HCT116 (cell line): Measurements from ENCODE around the gene TNFRSF12A. TPM values are rescaled to one million over a fixed set of nuclear protein-coding genes. Genes with fewer than 3 reads are reported as not detected.
A peak's percentile ranks its signal among the peaks of the same experiment; 100 is the strongest.

Experiments used
- ATAC-seq: fragments of 200-7000 bp; cut with Tn5 transposase; 2 replicates; pipeline ENCODE4 v1.9.1; 2020; ENCODE audit warnings: mild to moderate bottlenecking, moderate library complexity
- BruUV-seq: library from RNA; stranded (reverse); fragments of 400-500 nt; replicated peaks from 2 replicates; lab custom pipeline; 2021; lab: Mats Ljungman, UMichigan
- CTCF ChIA-PET: fragments of 300-600 bp; sonication (Branson Sonifier 250); formaldehyde crosslinking; loops from one replicate; lab custom pipeline; 2021; ENCODE audit warnings: antibody characterized with exemption; lab: Charles Lee
- POLR2A ChIA-PET: fragments of 300-600, 350-600 bp; sonication (Branson Sonifier 250); formaldehyde crosslinking; loops from one replicate; lab custom pipeline; 2021; ENCODE audit warnings: antibody characterized with exemption; lab: Charles Lee
- RAD21 ChIA-PET, 2 experiments: fragments of 300-600 bp; sonication (Branson Sonifier 250); formaldehyde crosslinking; loops; one replicate each; lab custom pipeline; 2023; ENCODE audit warnings: low total read pairs in 2 of 2; ENCODE audit not compliant: uncharacterized antibody in 2 of 2, unreplicated experiment in 2 of 2, low non-redundant PET in 1 of 2; lab: Charles Lee
- DNase-seq: peaks from one replicate; pipeline ENCODE4 v3.0.0-alpha.2; 2010; ENCODE audit warnings: low read depth, low spot score
- H2AFZ ChIP-seq: fragments of 200-600 bp; shearing (Covaris generic), sonication (generic); 2 replicates; pipeline ENCODE4 v1.6.1; 2017; ENCODE audit warnings: low read depth, mixed run types, mixed read lengths, antibody characterized with exemption, low read length; ENCODE audit not compliant: poor library complexity, severe bottlenecking
- H3K27ac ChIP-seq: 2 replicates; pipeline ENCODE4 v1.5.1; 2012; ENCODE audit warnings: low read depth, low read length
- H3K27me3 ChIP-seq: fragments of 200-600 bp; sonication (generic); 2 replicates; pipeline ENCODE4 v1.6.1; 2016; ENCODE audit warnings: mixed run types, low read length, mixed read lengths; ENCODE audit not compliant: insufficient read depth
- H3K36me3 ChIP-seq, 2 experiments: fragments of 200-500 bp in 1 of 2; fragments of 200-600 bp in 1 of 2; sonication (Bioruptor generic) in 1 of 2; sonication (generic) in 1 of 2; 2 replicates each; pipeline versions ENCODE4 v1.5.1 to v1.6.1; 2014 to 2016; ENCODE audit warnings: low read length in 2 of 2, inconsistent platforms in 1 of 2, mixed read lengths in 1 of 2, mixed run types in 1 of 2; ENCODE audit not compliant: insufficient read depth in 2 of 2, control insufficient read depth in 1 of 2
- H3K4me1 ChIP-seq, 2 experiments: fragments of 200-600 bp in 1 of 2; sonication (generic) in 1 of 2; 2 replicates each; pipeline versions ENCODE4 v1.5.1 to v1.6.1; 2012 to 2017; ENCODE audit warnings: low read length in 2 of 2, inconsistent platforms in 1 of 2, mild to moderate bottlenecking in 1 of 2, mixed read lengths in 1 of 2, mixed run types in 1 of 2, moderate library complexity in 1 of 2; ENCODE audit not compliant: insufficient read depth in 2 of 2, control insufficient read depth in 1 of 2
- H3K4me2 ChIP-seq: fragments of 200-600 bp; sonication (generic); 2 replicates; pipeline ENCODE4 v1.6.1; 2017; ENCODE audit warnings: mixed run types, low read length, mixed read lengths
- H3K4me3 ChIP-seq, 2 experiments: fragments of 200-600 bp in 1 of 2; sonication (generic) in 1 of 2; replicated peaks in 1 of 2; 2 replicates each; pipeline ENCODE4 v1.5.1; 2011 to 2016; ENCODE audit warnings: low read length in 2 of 2, control low read depth in 1 of 2, low read depth in 1 of 2, mild to moderate bottlenecking in 1 of 2, mixed read lengths in 1 of 2, mixed run types in 1 of 2
- H3K79me2 ChIP-seq: fragments of 200-600 bp; sonication (generic); 2 replicates; pipeline ENCODE4 v1.6.1; 2017; ENCODE audit warnings: mild to moderate bottlenecking, mixed run types, low read length, moderate library complexity, mixed read lengths; ENCODE audit not compliant: insufficient read depth
- H3K9ac ChIP-seq: fragments of 200-600 bp; sonication (generic); 2 replicates; pipeline ENCODE4 v1.6.1; 2016; ENCODE audit warnings: low read length, mixed read lengths
- H3K9me2 ChIP-seq: fragments of 200-600 bp; sonication (generic), shearing (Covaris generic); 2 replicates; pipeline ENCODE4 v1.6.1; 2017; ENCODE audit warnings: mixed run types, mild to moderate bottlenecking, moderate library complexity; ENCODE audit not compliant: insufficient read depth
- H3K9me3 ChIP-seq, 2 experiments: fragments of 200-500 bp in 1 of 2; fragments of 200-600 bp in 1 of 2; sonication (Bioruptor generic) in 1 of 2; sonication (generic) in 1 of 2; 2 replicates each; pipeline ENCODE4 v1.6.1; 2014 to 2017; ENCODE audit warnings: low read length in 2 of 2, mixed read lengths in 2 of 2, inconsistent platforms in 1 of 2, low read depth in 1 of 2, mild to moderate bottlenecking in 1 of 2, mixed run types in 1 of 2, moderate library complexity in 1 of 2; ENCODE audit not compliant: control insufficient read depth in 1 of 2, insufficient read depth in 1 of 2
- H4K20me1 ChIP-seq: fragments of 200-600 bp; sonication (generic), shearing (Covaris generic); 2 replicates; pipeline ENCODE4 v1.6.1; 2017; ENCODE audit warnings: mixed run types, mild to moderate bottlenecking, moderate library complexity; ENCODE audit not compliant: insufficient read depth
- EZH2 ChIP-seq: fragments of 200-600 bp; sonication (generic); IDR thresholded peaks from 2 replicates; pipeline ENCODE4 v1.6.1; 2017; ENCODE audit warnings: antibody characterized with exemption, mixed run types
- EZH2phosphoT487 ChIP-seq: fragments of 200-600 bp; IDR thresholded peaks from 2 replicates; pipeline ENCODE4 v1.6.1; 2018; ENCODE audit warnings: antibody characterized with exemption, borderline replicate concordance
- JUND ChIP-seq: IDR thresholded peaks from 2 replicates; pipeline ENCODE4 v1.6.1; 2012
- ZBTB33 ChIP-seq: IDR thresholded peaks from 2 replicates; pipeline ENCODE4 v1.6.1; 2011; ENCODE audit warnings: mild to moderate bottlenecking, low read length, moderate library complexity; ENCODE audit not compliant: insufficient replicate concordance; ENCODE audit errors: extremely low read depth
- intact Hi-C: fragments of 100-400 bp; cut with micrococcal nuclease; formaldehyde crosslinking; loops from 2 replicates; pipeline ENCODE4 v1.10.0; 2022
- total RNA-seq: library from RNA; stranded (reverse); gene quantifications from one replicate; pipeline ENCODE4 v1.2.1, GENCODE V29; 2021; ENCODE audit not compliant: unreplicated experiment
- TF ChIP-seq, protein P1 (sequence below), 3 experiments: fragments of 200-600 bp in 1 of 3; sonication (generic) in 1 of 3; IDR thresholded peaks in 2 of 3; conservative IDR thresholded peaks in 1 of 3; 2 replicates each; pipeline ENCODE4 v1.5.1; 2012 to 2017; ENCODE audit warnings: low read depth in 2 of 3, low read length in 2 of 3, antibody characterized with exemption in 1 of 3, borderline replicate concordance in 1 of 3, control low read depth in 1 of 3, mild to moderate bottlenecking in 1 of 3, mixed read lengths in 1 of 3, mixed run types in 1 of 3, moderate library complexity in 1 of 3; ENCODE audit not compliant: insufficient read depth in 1 of 3

Gene TNFRSF12A
- total RNA-seq, 1 experiment from 2014 or later = 188 TPM

DNA sequence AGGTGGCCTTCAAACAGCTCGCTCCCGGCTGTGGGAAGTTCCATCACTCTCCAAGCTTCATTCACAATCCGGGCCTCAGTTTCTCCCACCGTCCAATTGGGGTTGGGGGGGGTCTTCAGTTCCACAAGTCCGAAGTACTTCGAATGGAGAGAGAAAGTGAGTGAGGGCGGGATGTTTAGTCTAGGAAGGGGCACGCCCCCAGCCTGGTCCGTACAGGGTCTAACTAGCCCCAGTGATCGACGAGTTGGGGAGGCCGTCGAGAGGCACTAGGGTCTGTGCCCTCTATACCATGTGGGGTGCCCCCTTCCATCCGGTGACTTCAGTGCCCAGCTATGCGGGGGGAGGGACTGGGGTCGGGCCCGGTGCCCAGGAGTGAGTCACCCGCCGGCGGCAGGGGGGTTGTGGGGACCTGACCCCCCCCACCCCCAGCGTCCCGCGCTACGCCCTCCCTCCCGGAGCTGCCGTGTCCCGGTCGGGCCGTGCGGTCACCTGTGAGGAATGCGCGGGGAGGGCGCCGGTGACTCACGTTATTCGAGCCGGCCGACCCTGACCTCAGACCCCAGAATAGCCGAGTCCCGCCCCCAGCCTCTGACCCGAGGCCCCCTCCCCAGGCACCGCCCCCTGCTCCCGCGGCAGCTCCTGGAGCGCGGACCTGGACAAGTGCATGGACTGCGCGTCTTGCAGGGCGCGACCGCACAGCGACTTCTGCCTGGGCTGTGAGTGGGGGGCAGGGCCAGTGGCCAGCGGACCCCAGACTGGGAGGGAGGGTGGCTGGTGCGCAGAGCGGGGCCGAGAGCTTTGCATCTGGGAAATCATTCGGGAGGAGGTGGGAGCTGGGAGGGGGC lies 658 bp downstream of the TNFRSF12A start (continued):
- no peak for TF ChIP-seq ZBTB33
- TF ChIP-seq EZH2 = no peak
- TF ChIP-seq EZH2phosphoT487 = no peak

DNA sequence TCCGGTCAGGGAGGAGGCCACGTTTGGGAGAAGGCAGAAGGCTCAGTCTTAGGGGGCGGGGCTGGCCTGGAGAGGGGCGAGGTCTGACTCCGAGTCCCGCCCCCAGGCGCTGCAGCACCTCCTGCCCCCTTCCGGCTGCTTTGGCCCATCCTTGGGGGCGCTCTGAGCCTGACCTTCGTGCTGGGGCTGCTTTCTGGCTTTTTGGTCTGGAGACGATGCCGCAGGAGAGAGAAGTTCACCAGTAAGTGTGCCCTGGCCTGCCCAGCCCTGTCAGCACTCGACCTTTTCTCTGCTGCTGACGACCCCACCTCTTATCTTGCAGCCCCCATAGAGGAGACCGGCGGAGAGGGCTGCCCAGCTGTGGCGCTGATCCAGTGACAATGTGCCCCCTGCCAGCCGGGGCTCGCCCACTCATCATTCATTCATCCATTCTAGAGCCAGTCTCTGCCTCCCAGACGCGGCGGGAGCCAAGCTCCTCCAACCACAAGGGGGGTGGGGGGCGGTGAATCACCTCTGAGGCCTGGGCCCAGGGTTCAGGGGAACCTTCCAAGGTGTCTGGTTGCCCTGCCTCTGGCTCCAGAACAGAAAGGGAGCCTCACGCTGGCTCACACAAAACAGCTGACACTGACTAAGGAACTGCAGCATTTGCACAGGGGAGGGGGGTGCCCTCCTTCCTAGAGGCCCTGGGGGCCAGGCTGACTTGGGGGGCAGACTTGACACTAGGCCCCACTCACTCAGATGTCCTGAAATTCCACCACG lies 1.5 kb downstream of the TNFRSF12A start:
- DNase-seq (peak; percentile 82), ATAC-seq (peak; percentile 36)
- Histone ChIP-seq H3K27me3 (no peaks in the 10 kb centered on the region), H3K79me2 (peaks cover 26% of the 10 kb centered on the region; the same call in 1 of the 2 replicates), H3K27ac (peak overlapping the region; percentile 100), H4K20me1 (no peaks in the 10 kb centered on the region), H3K4me3 (peak overlapping the region; percentile 94 to 95), H3K9me2 (no peaks in the 10 kb centered on the region), H2AFZ (no peak overlapping the region), H3K36me3 (peaks cover 5 to 25% of the 10 kb centered on the region in 2 experiments; a peak in 2 of 4 replicates), H3K4me2 (peak overlapping the region; percentile 86)
- intact Hi-C loops = loop anchor here (5.0 kb wide), 2 partner anchors 39 to 864 kb away; partner anchors contain the start of genes PKMYT1 and TRAF7
- no TSS peak for BruUV-seq
- CTCF ChIA-PET = interaction anchor here (1.0 to 6.1 kb wide), 5 partner anchors 10 to 39 kb away, joined by 3 to 39 read pairs (median 12); no protein-coding TSS in a partner anchor
- RAD21 ChIA-PET = interaction anchor here in 1 of 2 experiments (0.7 kb wide), 1 partner anchor 10 kb away, joined by 3 read pairs; no protein-coding TSS in a partner anchor
- TF ChIP-seq JUND = no peak
- TF ChIP-seq, protein P1, sequence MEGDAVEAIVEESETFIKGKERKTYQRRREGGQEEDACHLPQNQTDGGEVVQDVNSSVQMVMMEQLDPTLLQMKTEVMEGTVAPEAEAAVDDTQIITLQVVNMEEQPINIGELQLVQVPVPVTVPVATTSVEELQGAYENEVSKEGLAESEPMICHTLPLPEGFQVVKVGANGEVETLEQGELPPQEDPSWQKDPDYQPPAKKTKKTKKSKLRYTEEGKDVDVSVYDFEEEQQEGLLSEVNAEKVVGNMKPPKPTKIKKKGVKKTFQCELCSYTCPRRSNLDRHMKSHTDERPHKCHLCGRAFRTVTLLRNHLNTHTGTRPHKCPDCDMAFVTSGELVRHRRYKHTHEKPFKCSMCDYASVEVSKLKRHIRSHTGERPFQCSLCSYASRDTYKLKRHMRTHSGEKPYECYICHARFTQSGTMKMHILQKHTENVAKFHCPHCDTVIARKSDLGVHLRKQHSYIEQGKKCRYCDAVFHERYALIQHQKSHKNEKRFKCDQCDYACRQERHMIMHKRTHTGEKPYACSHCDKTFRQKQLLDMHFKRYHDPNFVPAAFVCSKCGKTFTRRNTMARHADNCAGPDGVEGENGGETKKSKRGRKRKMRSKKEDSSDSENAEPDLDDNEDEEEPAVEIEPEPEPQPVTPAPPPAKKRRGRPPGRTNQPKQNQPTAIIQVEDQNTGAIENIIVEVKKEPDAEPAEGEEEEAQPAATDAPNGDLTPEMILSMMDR (IDR thresholded peaks at IDR 0.05 in 2 of 3, conservative IDR thresholded peaks at IDR 0.05 in 1 of 3; ENCODE audit: borderline replicate concordance in 1 of 3, insufficient read depth in 1 of 3, low read depth in 2 of 3, low read length in 2 of 3) = peak in 1 of 3 experiments; percentile 37; a peak in 2 of 6 replicates
- TF ChIP-seq, all 23 proteins: peak for 1
- Histone ChIP-seq H3K9me3 (no peaks in the 10 kb centered on the region), H3K4me1 (peaks cover 27 to 56% of the 10 kb centered on the region in 2 experiments), H3K9ac (peak overlapping the region; percentile 99)
- POLR2A ChIA-PET = interaction anchor here (0.6 to 8.2 kb wide), 15 partner anchors 8 to 866 kb away, joined by 3 to 188 read pairs (median 5); partner anchors contain the start of genes CLDN9, KREMEN2, PAQR4 and PKMYT1
